Measurements from ENCODE around the gene CLN3.

DNA sequence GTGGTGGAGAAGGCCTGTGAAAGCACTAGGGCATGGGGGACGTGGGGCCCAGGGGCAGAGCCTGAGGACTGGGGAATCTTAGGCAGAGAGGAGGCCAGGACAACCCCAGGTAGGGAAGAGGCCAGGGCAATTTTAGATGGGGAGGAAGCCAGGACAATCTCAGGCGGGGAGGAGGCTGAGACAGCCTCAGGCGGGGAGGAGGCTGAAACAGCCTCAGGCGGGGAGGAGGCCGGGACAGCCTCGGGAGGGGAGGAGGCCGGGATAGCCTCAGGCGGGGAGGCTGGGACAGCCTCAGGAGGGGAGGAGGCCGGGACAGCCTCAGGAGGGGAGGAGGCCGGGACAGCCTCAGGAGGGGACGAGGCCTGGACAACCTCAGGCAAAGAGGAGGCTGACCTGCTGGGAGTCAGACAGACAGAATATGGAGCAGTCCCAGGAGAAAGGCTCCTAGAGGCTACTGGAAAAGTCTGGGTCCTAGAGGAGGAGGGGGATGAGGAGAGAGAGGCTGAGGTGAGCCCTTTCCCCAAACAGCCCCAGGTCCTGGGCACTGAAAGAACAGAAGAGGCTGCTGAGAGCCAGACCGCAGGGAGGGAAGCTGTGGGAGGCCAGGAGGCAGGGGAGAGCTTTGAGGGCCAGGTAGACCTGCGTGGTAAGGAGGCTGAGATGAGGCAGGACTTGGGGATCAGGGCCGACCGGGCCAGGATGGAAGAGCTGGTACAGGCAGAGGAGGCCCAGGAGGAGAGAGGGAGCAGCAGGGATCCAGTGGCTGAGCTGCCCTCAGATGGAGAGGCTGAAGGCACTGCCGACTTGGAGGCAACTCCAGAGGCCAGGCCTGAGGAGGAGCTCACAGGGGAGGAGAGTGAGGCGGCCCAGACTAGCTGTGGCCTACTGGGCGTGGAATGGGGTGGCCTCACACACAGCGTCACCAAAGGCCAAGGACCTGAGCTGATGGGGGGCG lies 4.2 kb upstream of the CLN3 start:
- TF ChIP-seq, protein P1, sequence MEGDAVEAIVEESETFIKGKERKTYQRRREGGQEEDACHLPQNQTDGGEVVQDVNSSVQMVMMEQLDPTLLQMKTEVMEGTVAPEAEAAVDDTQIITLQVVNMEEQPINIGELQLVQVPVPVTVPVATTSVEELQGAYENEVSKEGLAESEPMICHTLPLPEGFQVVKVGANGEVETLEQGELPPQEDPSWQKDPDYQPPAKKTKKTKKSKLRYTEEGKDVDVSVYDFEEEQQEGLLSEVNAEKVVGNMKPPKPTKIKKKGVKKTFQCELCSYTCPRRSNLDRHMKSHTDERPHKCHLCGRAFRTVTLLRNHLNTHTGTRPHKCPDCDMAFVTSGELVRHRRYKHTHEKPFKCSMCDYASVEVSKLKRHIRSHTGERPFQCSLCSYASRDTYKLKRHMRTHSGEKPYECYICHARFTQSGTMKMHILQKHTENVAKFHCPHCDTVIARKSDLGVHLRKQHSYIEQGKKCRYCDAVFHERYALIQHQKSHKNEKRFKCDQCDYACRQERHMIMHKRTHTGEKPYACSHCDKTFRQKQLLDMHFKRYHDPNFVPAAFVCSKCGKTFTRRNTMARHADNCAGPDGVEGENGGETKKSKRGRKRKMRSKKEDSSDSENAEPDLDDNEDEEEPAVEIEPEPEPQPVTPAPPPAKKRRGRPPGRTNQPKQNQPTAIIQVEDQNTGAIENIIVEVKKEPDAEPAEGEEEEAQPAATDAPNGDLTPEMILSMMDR (conservative IDR thresholded peaks at IDR 0.05; ENCODE audit: low read depth in 2 of 2), result no peak
- TF ChIP-seq EZH2 (IDR thresholded peaks at IDR 0.05; ENCODE audit: low read depth, unreplicated experiment) (no peak), POLR2AphosphoS5 (IDR thresholded peaks at IDR 0.05; ENCODE audit: low read depth) (no peak), EZH2phosphoT487 (IDR thresholded peaks at IDR 0.05; ENCODE audit: unreplicated experiment) (no peak), ZNF331 (CRISPR knock-in tag; IDR thresholded peaks at IDR 0.05; ENCODE audit: low read depth) (no peak)
- TF ChIP-seq, protein P2, sequence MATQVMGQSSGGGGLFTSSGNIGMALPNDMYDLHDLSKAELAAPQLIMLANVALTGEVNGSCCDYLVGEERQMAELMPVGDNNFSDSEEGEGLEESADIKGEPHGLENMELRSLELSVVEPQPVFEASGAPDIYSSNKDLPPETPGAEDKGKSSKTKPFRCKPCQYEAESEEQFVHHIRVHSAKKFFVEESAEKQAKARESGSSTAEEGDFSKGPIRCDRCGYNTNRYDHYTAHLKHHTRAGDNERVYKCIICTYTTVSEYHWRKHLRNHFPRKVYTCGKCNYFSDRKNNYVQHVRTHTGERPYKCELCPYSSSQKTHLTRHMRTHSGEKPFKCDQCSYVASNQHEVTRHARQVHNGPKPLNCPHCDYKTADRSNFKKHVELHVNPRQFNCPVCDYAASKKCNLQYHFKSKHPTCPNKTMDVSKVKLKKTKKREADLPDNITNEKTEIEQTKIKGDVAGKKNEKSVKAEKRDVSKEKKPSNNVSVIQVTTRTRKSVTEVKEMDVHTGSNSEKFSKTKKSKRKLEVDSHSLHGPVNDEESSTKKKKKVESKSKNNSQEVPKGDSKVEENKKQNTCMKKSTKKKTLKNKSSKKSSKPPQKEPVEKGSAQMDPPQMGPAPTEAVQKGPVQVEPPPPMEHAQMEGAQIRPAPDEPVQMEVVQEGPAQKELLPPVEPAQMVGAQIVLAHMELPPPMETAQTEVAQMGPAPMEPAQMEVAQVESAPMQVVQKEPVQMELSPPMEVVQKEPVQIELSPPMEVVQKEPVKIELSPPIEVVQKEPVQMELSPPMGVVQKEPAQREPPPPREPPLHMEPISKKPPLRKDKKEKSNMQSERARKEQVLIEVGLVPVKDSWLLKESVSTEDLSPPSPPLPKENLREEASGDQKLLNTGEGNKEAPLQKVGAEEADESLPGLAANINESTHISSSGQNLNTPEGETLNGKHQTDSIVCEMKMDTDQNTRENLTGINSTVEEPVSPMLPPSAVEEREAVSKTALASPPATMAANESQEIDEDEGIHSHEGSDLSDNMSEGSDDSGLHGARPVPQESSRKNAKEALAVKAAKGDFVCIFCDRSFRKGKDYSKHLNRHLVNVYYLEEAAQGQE (IDR thresholded peaks at IDR 0.05; ENCODE audit: unreplicated experiment), result no peak

All from GM23338 (cell line).